Liver (tissue), 3 donors: ENCODE results near the gene CHCHD1.

Experiments used
- ATF3 ChIP-seq: IDR thresholded peaks from 2 replicates; pipeline ENCODE4 v1.6.1; 2016; ENCODE audit warnings: antibody characterized with exemption
- CTCF ChIP-seq: fragments of 150-350 bp; IDR thresholded peaks from 2 replicates; pipeline ENCODE4 v1.5.1; 2017; ENCODE audit warnings: improper control_type of control experiment, low read depth, low read length; ENCODE audit not compliant: missing input control
- RXRA ChIP-seq, 2 donors: IDR thresholded peaks; 2 replicates each; pipeline ENCODE4 v1.6.1; 2017 to 2018; ENCODE audit warnings: antibody characterized with exemption in 2 of 2, mild to moderate bottlenecking in 1 of 2
- TAF1 ChIP-seq: conservative IDR thresholded peaks from 2 replicates; pipeline ENCODE4 v1.6.1; 2016; ENCODE audit warnings: antibody characterized with exemption, mild to moderate bottlenecking
- donor health status: healthy.
- donor health status: healthy.

- TF ChIP-seq CTCF = no peak
- no peak for TF ChIP-seq RXRA (IDR thresholded peaks at IDR 0.05)
- no peak for TF ChIP-seq ATF3
- no peak for TF ChIP-seq TAF1
These were observed 7.8 kb downstream of the CHCHD1 start for GRCh38 chr10:73789659-73790055.
